NB4 (cell line): ENCODE results near the gene TMEM95.

Source experiments
- CTCF ChIP-seq: IDR thresholded peaks from one replicate; pipeline ENCODE4 v1.5.1; 2012; ENCODE audit warnings: low read depth, low read length
- POLR2A ChIP-seq: IDR thresholded peaks from 2 replicates; pipeline ENCODE4 v1.6.1; 2011; ENCODE audit warnings: mild to moderate bottlenecking; ENCODE audit not compliant: insufficient read length; ENCODE audit errors: extremely low read depth

- TF ChIP-seq CTCF (no peak), POLR2A (no peak)
Observed at GRCh38 chr17:7357381-7357780, 2.4 kb downstream of the TMEM95 start.
